Cardiac fibroblast (primary cell): Measurements from ENCODE around the gene MMP7.

Experiments used
- DNase-seq, 2 donors: peaks; one replicate each; pipeline versions ENCODE4 v3.0.0 to v3.0.0-alpha.2; 2010; ENCODE audit warnings: low read depth in 2 of 2
- H3K4me3 ChIP-seq, 2 donors: replicated peaks in 1 of 2; 1 replicate in 1 of 2; 2 replicates in 1 of 2; pipeline ENCODE4 v1.5.1; 2011; ENCODE audit warnings: low read depth in 2 of 2, low read length in 2 of 2, mild to moderate bottlenecking in 2 of 2, moderate library complexity in 1 of 2
- CTCF ChIP-seq: IDR thresholded peaks from one replicate; pipeline ENCODE4 v1.5.1; 2011; ENCODE audit warnings: low read depth, mild to moderate bottlenecking, low read length, inconsistent platforms

MMP7 gene

GRCh38 chr11:102530558-102530957, at the start of gene MMP7:
Gene MMP7, minus strand, starts transcription at chr11:102530747. Its CDS starts 47 bp downstream, at chr11:102530700.
- peak; percentile 15 to 62 for DNase-seq
- no peak within 1 kb of the TSS for H3K4me3 ChIP-seq
- no peak for TF ChIP-seq CTCF

- no peak for TF ChIP-seq CTCF
- no peak overlapping the region for H3K4me3 ChIP-seq
- DNase-seq: no peak
Observed at GRCh38 chr11:102577723-102578122, 47.2 kb upstream of the MMP7 start.

- DNase-seq: peak in 1 of 2 donors; percentile 59
- no peak overlapping the region for H3K4me3 ChIP-seq
- TF ChIP-seq CTCF: no peak
Observed at GRCh38 chr11:102577182-102577581, 46.6 kb upstream of the MMP7 start.

- H3K4me3 ChIP-seq: no peak overlapping the region
- TF ChIP-seq CTCF: no peak
- no peak for DNase-seq
Observed at GRCh38 chr11:102576350-102576749, 45.8 kb upstream of the MMP7 start.

GRCh38 chr11:102575012-102575411, 44.5 kb upstream of the MMP7 start:
- no peak for DNase-seq

GRCh38 chr11:102573851-102574250, 43.3 kb upstream of the MMP7 start:
- no peak for TF ChIP-seq CTCF
- no peak overlapping the region for H3K4me3 ChIP-seq
- peak; percentile 33 to 80 for DNase-seq

More at GRCh38 chr11:102575012-102575411, 44.5 kb upstream of the MMP7 start:
- H3K4me3 ChIP-seq: no peak overlapping the region
- no peak for TF ChIP-seq CTCF

- H3K4me3 ChIP-seq: no peak overlapping the region
- peak in 1 of 2 donors; percentile 5 for DNase-seq
- no peak for TF ChIP-seq CTCF
Observed at GRCh38 chr11:102572554-102573220, 42.1 kb upstream of the MMP7 start.
